HUES48 (cell line): ENCODE measurements around the gene LRFN5.
A peak's percentile ranks its signal among the peaks of the same experiment; 100 is the strongest.
"Not testable (repeated sequence)": the region's sequence is repeated elsewhere in the genome, so short reads cannot be mapped to it uniquely, and the experiment has no call there.

Experiments used
- H3K27ac ChIP-seq: one replicate; pipeline ENCODE4 v1.7.0; 2013; ENCODE audit warnings: low read depth, low read length, inconsistent platforms
- H3K27me3 ChIP-seq: 2 replicates; pipeline ENCODE4 v1.6.1; 2013; ENCODE audit warnings: mild to moderate bottlenecking, low read length; ENCODE audit not compliant: control insufficient read depth, insufficient read depth
- H3K36me3 ChIP-seq: 2 replicates; pipeline ENCODE4 v1.6.1; 2013; ENCODE audit warnings: low read length; ENCODE audit not compliant: control insufficient read depth, insufficient read depth
- H3K4me1 ChIP-seq: 2 replicates; pipeline ENCODE4 v1.6.1; 2013; ENCODE audit warnings: mild to moderate bottlenecking, low read length; ENCODE audit not compliant: control insufficient read depth, insufficient read depth
- H3K4me3 ChIP-seq: 2 replicates; pipeline ENCODE4 v1.5.1; 2013; ENCODE audit warnings: mild to moderate bottlenecking, low read depth, low read length
- H3K9ac ChIP-seq: 2 replicates; pipeline ENCODE4 v1.6.1; 2013; ENCODE audit warnings: mild to moderate bottlenecking, low read depth, low read length, moderate library complexity
- H3K9me3 ChIP-seq: 2 replicates; pipeline ENCODE4 v1.6.1; 2013; ENCODE audit warnings: low read length; ENCODE audit not compliant: control insufficient read depth, insufficient read depth

LRFN5 gene

DNA sequence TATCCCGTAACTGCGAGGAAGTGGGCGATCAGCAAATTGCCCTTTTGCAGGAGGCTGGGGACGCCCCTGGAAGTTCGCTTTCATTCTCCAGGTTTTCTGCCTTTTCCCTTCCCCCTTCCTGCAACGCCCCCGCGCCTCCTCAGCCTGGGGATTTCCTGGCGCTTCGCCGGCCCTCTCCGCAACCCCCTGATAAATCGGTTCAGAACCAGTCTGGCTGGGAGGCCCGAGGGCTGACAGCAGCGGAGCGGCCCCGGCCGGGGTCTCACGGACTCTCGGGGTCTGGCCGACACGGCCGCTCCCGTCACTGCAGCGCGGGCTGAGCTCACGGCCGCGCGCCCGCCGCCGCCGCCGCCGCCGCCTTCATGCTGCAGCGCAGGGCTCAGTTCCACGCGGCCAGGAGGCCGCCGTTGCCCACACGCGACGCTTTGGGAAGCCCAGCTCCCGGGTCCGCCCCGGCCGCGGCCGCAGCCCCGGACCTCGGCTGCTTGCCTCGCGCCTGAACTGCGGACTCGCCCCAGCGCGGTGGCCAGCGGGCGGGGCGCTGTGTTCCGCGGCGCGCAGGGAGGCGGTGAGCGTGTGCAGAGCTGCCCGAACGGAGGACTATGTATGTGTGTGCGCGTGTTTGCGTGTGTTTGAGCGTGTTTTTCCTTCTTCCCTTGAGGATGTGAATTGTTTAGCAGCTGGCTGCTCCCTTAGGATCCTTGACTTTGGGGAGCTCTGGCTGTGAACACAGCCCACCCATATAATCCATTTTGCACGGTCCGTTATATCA lies at the start of gene LRFN5:
LRFN5 (plus strand) TSS at position 345 of the 772 bp plus-strand sequence.
- H3K4me3 ChIP-seq, result peak within 1 kb of the TSS; percentile 91
- H3K9me3 ChIP-seq, result no peaks in the 10 kb centered on the region
- H3K27ac ChIP-seq, result no peak within 1 kb of the TSS
- H3K36me3 ChIP-seq, result no peaks in the 10 kb centered on the region
- H3K9ac ChIP-seq, result peak within 1 kb of the TSS; percentile 40; the same call in 1 of the 2 replicates
- peaks cover 49% of the 10 kb centered on the region for H3K4me1 ChIP-seq
- H3K27me3 ChIP-seq, result peaks cover 80% of the 10 kb centered on the region

DNA sequence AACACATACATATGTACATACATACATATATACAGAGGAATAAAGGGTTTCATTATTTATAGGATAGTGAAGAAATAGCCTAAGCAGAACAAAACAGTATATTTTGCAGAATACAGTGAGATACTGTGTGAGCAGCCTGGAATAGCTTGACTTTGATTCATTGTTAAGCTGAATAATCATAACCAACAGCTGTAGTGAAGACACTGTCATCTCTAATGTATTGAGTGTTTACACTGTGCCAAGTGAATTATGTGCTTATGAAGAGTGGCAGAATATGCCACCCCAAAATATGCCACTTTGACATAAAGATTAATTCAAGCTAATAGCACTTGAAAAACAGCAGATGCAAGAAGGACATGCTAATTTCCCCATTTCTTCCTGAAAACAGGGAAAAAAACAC lies 48.2 kb upstream of the LRFN5 start:
- no peaks in the 10 kb centered on the region for H3K27me3 ChIP-seq
- H3K27ac ChIP-seq, result no peak overlapping the region
- H3K9me3 ChIP-seq, result no peaks in the 10 kb centered on the region
- no peaks in the 10 kb centered on the region for H3K4me1 ChIP-seq
- no peak overlapping the region for H3K4me3 ChIP-seq
- H3K36me3 ChIP-seq, result no peaks in the 10 kb centered on the region
- H3K9ac ChIP-seq, result no peak overlapping the region

DNA sequence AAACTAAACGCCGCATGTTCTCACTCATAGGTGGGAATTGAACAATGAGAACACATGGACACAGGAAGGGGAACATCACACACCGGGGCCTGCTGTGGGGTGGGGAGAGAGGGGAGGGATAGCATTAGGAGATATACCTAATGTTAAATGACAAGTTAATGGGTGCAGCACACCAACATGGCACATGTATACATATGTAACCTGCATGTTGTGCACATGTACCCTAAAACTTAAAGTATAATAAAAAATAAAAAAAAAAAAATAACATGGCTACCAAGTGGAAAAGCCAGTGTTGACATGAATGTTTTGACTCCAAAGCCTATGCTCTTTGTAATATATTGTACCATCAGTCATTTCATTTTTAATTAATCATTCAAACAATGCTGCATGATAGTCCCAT lies 39.8 kb upstream of the LRFN5 start:
- H3K4me3 ChIP-seq, H3K9me3 ChIP-seq, H3K9ac ChIP-seq, H3K36me3 ChIP-seq, H3K27ac ChIP-seq, H3K27me3 ChIP-seq: not testable (repeated sequence)
- H3K4me1 ChIP-seq, result peaks cover 14% of the 10 kb centered on the region

- Histone ChIP-seq H3K9me3 (no peaks in the 10 kb centered on the region), H3K4me3 (no peak overlapping the region), H3K4me1 (peaks cover 17% of the 10 kb centered on the region), H3K36me3 (no peaks in the 10 kb centered on the region), H3K9ac (no peak overlapping the region), H3K27me3 (no peaks in the 10 kb centered on the region), H3K27ac (no peak overlapping the region)
Measured at GRCh38 chr14:41568979-41569378, 37.7 kb upstream of the LRFN5 start.

DNA sequence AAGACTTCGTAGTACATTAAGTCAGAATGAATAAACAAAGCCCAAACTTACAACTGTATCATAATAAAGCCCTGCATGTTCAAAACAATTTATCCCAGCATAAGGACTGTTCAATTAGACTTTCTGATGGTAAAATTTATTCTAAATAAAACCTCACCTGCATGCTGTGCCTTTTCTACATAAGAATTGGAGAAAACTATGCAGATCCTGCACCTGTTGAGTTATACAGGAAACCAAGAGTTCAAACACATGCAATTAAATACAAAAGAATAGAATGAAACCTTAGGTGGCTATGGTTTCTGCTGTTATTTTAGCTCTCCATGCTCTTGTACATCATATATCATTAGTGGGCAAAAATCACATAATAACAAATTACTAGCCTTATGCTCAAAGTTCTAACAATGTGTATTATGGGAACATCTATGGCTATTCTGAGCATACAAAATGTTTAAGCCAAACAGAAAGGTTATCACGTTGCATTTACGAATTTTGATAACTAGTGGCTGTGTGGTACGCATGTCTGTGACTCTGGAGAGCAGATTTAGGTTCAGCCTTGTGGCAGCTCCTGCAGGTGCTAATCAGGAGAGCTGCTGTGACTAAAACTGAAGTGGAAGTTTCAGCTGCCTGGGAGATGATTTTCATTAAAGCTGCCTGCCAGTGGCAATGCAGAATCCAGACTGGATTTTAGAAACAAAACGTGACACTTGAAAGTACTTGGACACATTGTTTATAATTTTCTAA lies 36.1 kb upstream of the LRFN5 start:
- H3K27ac ChIP-seq, result peak overlapping the region; percentile 31
- H3K27me3 ChIP-seq, result no peaks in the 10 kb centered on the region
- H3K4me3 ChIP-seq, result no peak overlapping the region; the same call in 1 of the 2 replicates
- H3K4me1 ChIP-seq, result peaks cover 17% of the 10 kb centered on the region
- no peaks in the 10 kb centered on the region for H3K9me3 ChIP-seq
- no peaks in the 10 kb centered on the region for H3K36me3 ChIP-seq
- H3K9ac ChIP-seq, result no peak overlapping the region

- no peaks in the 10 kb centered on the region for H3K9me3 ChIP-seq
- no peak overlapping the region for H3K27ac ChIP-seq
- H3K4me1 ChIP-seq, result no peaks in the 10 kb centered on the region
- no peak overlapping the region for H3K9ac ChIP-seq
- no peak overlapping the region for H3K4me3 ChIP-seq
- H3K27me3 ChIP-seq, result no peaks in the 10 kb centered on the region
- no peaks in the 10 kb centered on the region for H3K36me3 ChIP-seq
Measured at GRCh38 chr14:41586237-41586636, 20.4 kb upstream of the LRFN5 start.

DNA sequence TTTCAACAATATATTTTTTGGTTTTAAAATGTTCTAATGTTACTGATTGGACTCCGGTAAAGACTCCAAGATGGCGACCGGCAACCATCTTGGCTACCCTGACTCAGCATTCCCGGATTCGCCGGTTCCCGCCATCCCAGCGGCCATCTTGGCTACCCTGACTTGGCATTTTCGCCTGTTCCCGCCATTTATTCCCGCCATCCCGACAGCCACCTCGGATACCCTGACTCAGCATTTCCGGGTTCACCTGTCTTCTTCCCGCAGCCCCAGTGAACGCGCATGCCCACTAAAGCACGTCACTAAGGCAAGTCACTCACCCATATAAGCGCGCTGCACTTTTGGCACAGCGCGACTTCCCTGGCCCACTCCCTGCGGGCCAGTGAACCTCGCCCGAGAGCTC lies 9.0 kb upstream of the LRFN5 start:
- no peak overlapping the region for H3K27ac ChIP-seq
- H3K36me3 ChIP-seq, result no peaks in the 10 kb centered on the region
- H3K27me3 ChIP-seq, result no peaks in the 10 kb centered on the region
- 0 out of 2 replicates have a peak, but pooled peaks cover 3% of the 10 kb centered on the region for H3K9me3 ChIP-seq
- H3K9ac ChIP-seq, result peak overlapping the region; percentile 45; the same call in 1 of the 2 replicates
- no peak overlapping the region for H3K4me3 ChIP-seq
- H3K4me1 ChIP-seq, result peaks cover 22% of the 10 kb centered on the region

- Histone ChIP-seq H3K4me1 (peaks cover 43% of the 10 kb centered on the region), H3K4me3 (0 out of 2 replicates have a peak overlapping the region, but pooled peaks have one; percentile 4), H3K9ac (peak overlapping the region; percentile 62), H3K27me3 (peaks cover 18% of the 10 kb centered on the region), H3K27ac (peak overlapping the region; percentile 82)
- not testable (repeated sequence) for H3K9me3 ChIP-seq, H3K36me3 ChIP-seq
Measured at GRCh38 chr14:41599805-41600385, 6.8 kb upstream of the LRFN5 start.

DNA sequence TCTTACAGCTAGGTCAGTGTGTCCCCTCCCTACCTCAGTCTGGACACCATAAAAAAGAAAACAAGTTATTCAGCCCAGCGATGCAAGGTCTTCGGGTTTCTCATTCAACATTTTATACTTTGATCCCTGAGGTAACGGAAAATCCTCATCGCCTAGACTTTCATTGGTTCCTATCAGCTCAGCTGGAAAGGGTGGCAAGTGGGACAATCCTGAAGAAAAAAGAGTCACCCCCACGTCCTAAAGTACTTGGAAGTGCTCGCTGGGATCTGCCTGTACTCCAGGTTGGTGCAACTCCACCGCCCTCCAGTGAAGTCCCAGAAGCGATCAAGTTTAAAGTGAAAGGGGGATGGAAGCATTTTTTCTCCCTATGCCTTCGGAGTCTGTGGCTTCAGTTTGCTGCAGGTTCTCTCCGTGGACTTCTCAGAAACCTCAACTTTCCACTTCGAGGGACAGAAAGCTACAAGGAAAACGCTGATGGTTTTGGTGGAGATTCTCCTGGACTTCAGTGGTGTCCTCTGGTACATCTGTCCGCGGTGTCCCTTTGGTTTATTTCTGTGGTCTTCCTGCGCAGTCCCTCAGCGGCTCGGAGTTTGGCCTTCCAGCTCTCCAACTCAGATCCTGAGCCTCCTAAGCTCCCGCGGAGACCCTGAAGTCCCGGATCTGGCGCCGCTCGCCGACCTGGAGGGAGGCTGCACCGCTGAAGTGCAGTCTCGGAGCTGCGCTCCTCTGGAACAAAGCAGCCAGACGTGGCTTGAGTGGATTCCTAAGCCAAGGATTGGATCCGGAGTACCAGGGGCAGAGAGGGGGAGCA lies 1.8 kb upstream of the LRFN5 start:
- H3K4me3 ChIP-seq, result peak overlapping the region; percentile 91
- peak overlapping the region; percentile 40 for H3K9ac ChIP-seq
- H3K9me3 ChIP-seq, result no peaks in the 10 kb centered on the region
- no peaks in the 10 kb centered on the region for H3K36me3 ChIP-seq
- peak overlapping the region; percentile 67 for H3K27ac ChIP-seq
- peaks cover 66% of the 10 kb centered on the region for H3K27me3 ChIP-seq
- H3K4me1 ChIP-seq, result peaks cover 53% of the 10 kb centered on the region

- H3K27ac ChIP-seq, result no peak overlapping the region
- peak overlapping the region; percentile 91 for H3K4me3 ChIP-seq
- H3K36me3 ChIP-seq, result no peaks in the 10 kb centered on the region
- no peaks in the 10 kb centered on the region for H3K9me3 ChIP-seq
- peaks cover 53% of the 10 kb centered on the region for H3K4me1 ChIP-seq
- peaks cover 73% of the 10 kb centered on the region for H3K27me3 ChIP-seq
- H3K9ac ChIP-seq, result peak overlapping the region; percentile 40
Measured at GRCh38 chr14:41605550-41606281, 960 bp upstream of the LRFN5 start.
